ENCODE measurements around the gene PROB1. TPM values are rescaled to one million over a fixed set of nuclear protein-coding genes. Genes with fewer than 3 reads are reported as not detected.
A peak's percentile ranks its signal among the peaks of the same experiment; 100 is the strongest.
"Not testable (repeated sequence)": the region's sequence is repeated elsewhere in the genome, so short reads cannot be mapped to it uniquely, and the experiment has no call there.

Gene PROB1
- polyA plus RNA-seq = 1 to 10 TPM in 2 of 4 donors, under 1 TPM in 2; 0.45 to 2.3 (median 0.79) TPM
- long read RNA-seq, donor 1, full-length matches to known transcripts = 7 of 7 reads
- long read RNA-seq, donor 1, partial matches to known transcripts = 0 of 7 reads
- long read RNA-seq, donor 1, other reads (novel, unspliced or antisense) = 0 of 7 reads
- long read RNA-seq, donor 2, full-length matches to known transcripts = 1 of 1 reads
- long read RNA-seq, donor 2, partial matches to known transcripts = 0 of 1 reads
- long read RNA-seq, donor 2, other reads (novel, unspliced or antisense) = 0 of 1 reads
- long read RNA-seq, donor 3, full-length matches to known transcripts = 5 of 5 reads
- long read RNA-seq, donor 3, partial matches to known transcripts = 0 of 5 reads
- long read RNA-seq, donor 3, other reads (novel, unspliced or antisense) = 0 of 5 reads
- long read RNA-seq, donor 4 = 0 reads
- long read RNA-seq, donor 5 = 0 reads
- long read RNA-seq, donor 6 = 0 reads
- long read RNA-seq, donor 7, full-length matches to known transcripts = 101 of 101 reads
- long read RNA-seq, donor 7, partial matches to known transcripts = 0 of 101 reads
- long read RNA-seq, donor 7, other reads (novel, unspliced or antisense) = 0 of 101 reads
- long read RNA-seq, donor 8, full-length matches to known transcripts = 3 of 3 reads
- long read RNA-seq, donor 8, partial matches to known transcripts = 0 of 3 reads
- long read RNA-seq, donor 8, other reads (novel, unspliced or antisense) = 0 of 3 reads
- long read RNA-seq, donor 9 = 0 reads
- long read RNA-seq, donor 10, full-length matches to known transcripts = 3 of 3 reads
- long read RNA-seq, donor 10, partial matches to known transcripts = 0 of 3 reads
- long read RNA-seq, donor 10, other reads (novel, unspliced or antisense) = 0 of 3 reads

GRCh38 chr5:139394654-139395566, at the start of gene PROB1:
Gene PROB1, minus strand, starts transcription at chr5:139395104. Its CDS starts 23 bp downstream, at chr5:139395081.
- Histone ChIP-seq H3K4me1 (ENCODE audit: control insufficient read depth in 3 of 3, insufficient read depth in 2 of 3, low read depth in 1 of 3, low read length in 2 of 3) (peaks cover 0 to 26% (median 3%) of the 10 kb centered on the region in 3 donors), H3K9me3 (ENCODE audit: control insufficient read depth in 2 of 2, insufficient read depth in 1 of 2, low read depth in 1 of 2, low read length in 1 of 2) (no peaks in the 10 kb centered on the region), H3K27ac (ENCODE audit: low read depth in 1 of 3, low read length in 2 of 3) (peak within 1 kb of the TSS in 1 of 3 donors; percentile 33), H3K27me3 (ENCODE audit: control insufficient read depth in 3 of 3, insufficient read depth in 3 of 3, low read length in 3 of 3) (peaks cover 0 to 41% (median 0%) of the 10 kb centered on the region in 3 donors), H3K36me3 (ENCODE audit: control insufficient read depth in 3 of 3, insufficient read depth in 2 of 3, low read depth in 1 of 3, low read length in 3 of 3) (peaks cover 0 to 23% (median 0%) of the 10 kb centered on the region in 3 donors), H3K4me3 (ENCODE audit: low read depth in 1 of 3, low read length in 3 of 3) (peak within 1 kb of the TSS; percentile 43 to 64 (median 47))
- 44 to 50% (median 50%) methylated on average over 53 to 76 of the region's 76 CpGs for WGBS, 3 donors
- FAIRE-seq (no peak), DNase-seq (no peak)

GRCh38 chr5:139443831-139444453, 49.0 kb upstream of the PROB1 start:
- H3K4me1 ChIP-seq (ENCODE audit: control insufficient read depth in 3 of 3, insufficient read depth in 2 of 3, low read depth in 1 of 3, low read length in 2 of 3) = peaks cover 0 to 6% (median 0%) of the 10 kb centered on the region in 3 donors
- FAIRE-seq = no peak
- no peaks in the 10 kb centered on the region for H3K36me3 ChIP-seq (ENCODE audit: control insufficient read depth in 3 of 3, insufficient read depth in 2 of 3, low read depth in 1 of 3, low read length in 3 of 3)
- H3K9me3 ChIP-seq (ENCODE audit: control insufficient read depth in 2 of 2, insufficient read depth in 1 of 2, low read depth in 1 of 2, low read length in 1 of 2) = no peaks in the 10 kb centered on the region
- no peak overlapping the region for H3K4me3 ChIP-seq (ENCODE audit: low read depth in 1 of 3, low read length in 3 of 3)
- WGBS, 3 donors = 58 to 76% (median 62%) methylated on average over 4 of the region's 4 CpGs
- peak overlapping the region in 1 of 3 donors; percentile 33 for H3K27ac ChIP-seq (ENCODE audit: low read depth in 1 of 3, low read length in 2 of 3)
- peaks cover 0 to 12% (median 0%) of the 10 kb centered on the region in 3 donors for H3K27me3 ChIP-seq (ENCODE audit: control insufficient read depth in 3 of 3, insufficient read depth in 3 of 3, low read length in 3 of 3)
- no peak for DNase-seq

- H3K9me3 ChIP-seq (ENCODE audit: control insufficient read depth in 2 of 2, insufficient read depth in 1 of 2, low read depth in 1 of 2, low read length in 1 of 2); DNase-seq; FAIRE-seq; H3K36me3 ChIP-seq (ENCODE audit: control insufficient read depth in 3 of 3, insufficient read depth in 2 of 3, low read depth in 1 of 3, low read length in 3 of 3); H3K4me3 ChIP-seq (ENCODE audit: low read depth in 1 of 3, low read length in 3 of 3); H3K27ac ChIP-seq (ENCODE audit: low read depth in 1 of 3, low read length in 2 of 3): not testable (repeated sequence)
- Histone ChIP-seq H3K4me1 (ENCODE audit: control insufficient read depth in 3 of 3, insufficient read depth in 2 of 3, low read depth in 1 of 3, low read length in 2 of 3) (peaks cover 0 to 18% (median 3%) of the 10 kb centered on the region in 3 donors), H3K27me3 (ENCODE audit: control insufficient read depth in 3 of 3, insufficient read depth in 3 of 3, low read length in 3 of 3) (peaks cover 0 to 11% (median 0%) of the 10 kb centered on the region in 3 donors)
- 98% methylated on average over 17 of the region's 17 CpGs for WGBS, 3 donors
These were observed 45.5 kb upstream of the PROB1 start for GRCh38 chr5:139440416-139440815.

- H3K27me3 ChIP-seq (ENCODE audit: control insufficient read depth in 3 of 3, insufficient read depth in 3 of 3, low read length in 3 of 3) = peaks cover 0 to 8% (median 0%) of the 10 kb centered on the region in 3 donors
- no peaks in the 10 kb centered on the region for H3K9me3 ChIP-seq (ENCODE audit: control insufficient read depth in 2 of 2, insufficient read depth in 1 of 2, low read depth in 1 of 2, low read length in 1 of 2)
- H3K4me3 ChIP-seq (ENCODE audit: low read depth in 1 of 3, low read length in 3 of 3) = peak within 1 kb of the TSS; percentile 75 to 90 (median 79)
- peak within 1 kb of the TSS; percentile 95 to 99 (median 98) for H3K27ac ChIP-seq (ENCODE audit: low read depth in 1 of 3, low read length in 2 of 3)
- FAIRE-seq (no peak), DNase-seq (peak; percentile 91 to 94)
- WGBS, 3 donors = 3 to 6% (median 3%) methylated on average over 39 to 49 of the region's 49 CpGs
- H3K4me1 ChIP-seq (ENCODE audit: control insufficient read depth in 3 of 3, insufficient read depth in 2 of 3, low read depth in 1 of 3, low read length in 2 of 3) = peaks cover 0 to 18% (median 3%) of the 10 kb centered on the region in 3 donors
- H3K36me3 ChIP-seq (ENCODE audit: control insufficient read depth in 3 of 3, insufficient read depth in 2 of 3, low read depth in 1 of 3, low read length in 3 of 3) = peaks cover 0 to 2% (median 0%) of the 10 kb centered on the region in 3 donors
These were observed 44.4 kb upstream of the PROB1 start, which contains the start of gene DNAJC18 for GRCh38 chr5:139439013-139439903. Gene DNAJC18, minus strand, starts transcription at chr5:139439525. Its CDS starts 80 bp downstream, at chr5:139439445.

- Histone ChIP-seq H3K9me3 (ENCODE audit: control insufficient read depth in 2 of 2, insufficient read depth in 1 of 2, low read depth in 1 of 2, low read length in 1 of 2) (no peaks in the 10 kb centered on the region), H3K4me3 (ENCODE audit: low read depth in 1 of 3, low read length in 3 of 3) (peak overlapping the region in 2 of 3 donors; percentile 75 to 90), H3K36me3 (ENCODE audit: control insufficient read depth in 3 of 3, insufficient read depth in 2 of 3, low read depth in 1 of 3, low read length in 3 of 3) (peaks cover 0 to 3% (median 0%) of the 10 kb centered on the region in 3 donors), H3K4me1 (ENCODE audit: control insufficient read depth in 3 of 3, insufficient read depth in 2 of 3, low read depth in 1 of 3, low read length in 2 of 3) (peaks cover 0 to 18% (median 3%) of the 10 kb centered on the region in 3 donors), H3K27me3 (ENCODE audit: control insufficient read depth in 3 of 3, insufficient read depth in 3 of 3, low read length in 3 of 3) (peaks cover 0 to 8% (median 0%) of the 10 kb centered on the region in 3 donors), H3K27ac (ENCODE audit: low read depth in 1 of 3, low read length in 2 of 3) (peak overlapping the region in 2 of 3 donors; percentile 12 to 95)
- no peak for DNase-seq
- WGBS, 3 donors = 15 to 30% (median 28%) methylated on average over 8 of the region's 8 CpGs
- FAIRE-seq = no peak
These were observed 43.8 kb upstream of the PROB1 start for GRCh38 chr5:139438707-139439012.

GRCh38 chr5:139435676-139436075, 40.8 kb upstream of the PROB1 start:
- WGBS, 3 donors = 94 to 97% (median 94%) methylated on average over 3 of the region's 3 CpGs
- peaks cover 0 to 3% (median 0%) of the 10 kb centered on the region in 3 donors for H3K36me3 ChIP-seq (ENCODE audit: control insufficient read depth in 3 of 3, insufficient read depth in 2 of 3, low read depth in 1 of 3, low read length in 3 of 3)
- no peak overlapping the region for H3K27ac ChIP-seq (ENCODE audit: low read depth in 1 of 3, low read length in 2 of 3)
- H3K27me3 ChIP-seq (ENCODE audit: control insufficient read depth in 3 of 3, insufficient read depth in 3 of 3, low read length in 3 of 3) = no peaks in the 10 kb centered on the region
- DNase-seq = no peak
- no peaks in the 10 kb centered on the region for H3K9me3 ChIP-seq (ENCODE audit: control insufficient read depth in 2 of 2, insufficient read depth in 1 of 2, low read depth in 1 of 2, low read length in 1 of 2)
- H3K4me1 ChIP-seq (ENCODE audit: control insufficient read depth in 3 of 3, insufficient read depth in 2 of 3, low read depth in 1 of 3, low read length in 2 of 3) = peaks cover 0 to 18% (median 3%) of the 10 kb centered on the region in 3 donors
- H3K4me3 ChIP-seq (ENCODE audit: low read depth in 1 of 3, low read length in 3 of 3) = no peak overlapping the region
- FAIRE-seq = no peak

GRCh38 chr5:139431706-139432105, 36.8 kb upstream of the PROB1 start:
- no peaks in the 10 kb centered on the region for H3K9me3 ChIP-seq (ENCODE audit: control insufficient read depth in 2 of 2, insufficient read depth in 1 of 2, low read depth in 1 of 2, low read length in 1 of 2)
- FAIRE-seq (no peak), DNase-seq (no peak)
- H3K4me3 ChIP-seq (ENCODE audit: low read depth in 1 of 3, low read length in 3 of 3) = no peak overlapping the region
- 76 to 91% (median 80%) methylated on average over 1 of the region's 1 CpG for WGBS, 3 donors
- no peak overlapping the region for H3K27ac ChIP-seq (ENCODE audit: low read depth in 1 of 3, low read length in 2 of 3)
- H3K27me3 ChIP-seq (ENCODE audit: control insufficient read depth in 3 of 3, insufficient read depth in 3 of 3, low read length in 3 of 3) = no peaks in the 10 kb centered on the region
- H3K36me3 ChIP-seq (ENCODE audit: control insufficient read depth in 3 of 3, insufficient read depth in 2 of 3, low read depth in 1 of 3, low read length in 3 of 3) = peaks cover 0 to 5% (median 1%) of the 10 kb centered on the region in 3 donors
- no peaks in the 10 kb centered on the region for H3K4me1 ChIP-seq (ENCODE audit: control insufficient read depth in 3 of 3, insufficient read depth in 2 of 3, low read depth in 1 of 3, low read length in 2 of 3)

Measured in small intestine (tissue), 16 donors.